Measurements from ENCODE around the gene ANKRD29. TPM values are rescaled to one million over a fixed set of nuclear protein-coding genes. Genes with fewer than 3 reads are reported as not detected.
"Not testable (repeated sequence)": the region's sequence is repeated elsewhere in the genome, so short reads cannot be mapped to it uniquely, and the experiment has no call there.

The ANKRD29 gene
- total RNA-seq, 1 donor from 2014 or later = 0.65 TPM

DNA sequence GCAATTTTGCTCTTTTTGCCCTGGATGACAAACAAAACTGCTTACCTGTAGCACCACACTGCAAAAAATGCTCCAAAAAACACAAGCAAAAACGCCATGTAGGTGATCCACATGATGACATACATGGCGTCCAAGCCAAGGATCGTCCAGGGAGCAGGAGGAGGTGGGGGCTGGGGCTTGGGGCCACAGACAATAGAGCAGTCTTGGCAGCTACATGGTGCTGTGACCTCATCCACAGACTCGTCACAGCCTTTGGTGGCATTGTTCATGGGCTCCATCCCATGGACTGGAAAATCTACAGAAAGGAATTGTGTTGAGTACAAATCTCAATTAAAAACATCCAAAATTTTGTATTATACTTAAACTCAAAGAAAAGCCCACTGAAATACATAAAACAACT, 102.5 kb downstream of the ANKRD29 start:
- Histone ChIP-seq H3K79me2 (ENCODE audit: low read depth) (no peaks in the 10 kb centered on the region), H3K27ac (no peak overlapping the region), H3K9me3 (ENCODE audit: low read depth) (no peaks in the 10 kb centered on the region), H3K27me3 (no peaks in the 10 kb centered on the region), H3F3A (ENCODE audit: low read depth) (no peaks in the 10 kb centered on the region), H3K4me1 (no peaks in the 10 kb centered on the region), H2AFZ (replicated peaks) (no peak overlapping the region), H4K20me1 (ENCODE audit: low read depth) (no peaks in the 10 kb centered on the region), H3K36me3 (no peaks in the 10 kb centered on the region), H3K9ac (no peak overlapping the region), H3K4me2 (no peak overlapping the region), H3K4me3 (no peak overlapping the region)
- TF ChIP-seq EZH2phosphoT487 (IDR thresholded peaks at IDR 0.05) (no peak), EZH2 (IDR thresholded peaks at IDR 0.05) (no peak)
- TF ChIP-seq, protein P1, sequence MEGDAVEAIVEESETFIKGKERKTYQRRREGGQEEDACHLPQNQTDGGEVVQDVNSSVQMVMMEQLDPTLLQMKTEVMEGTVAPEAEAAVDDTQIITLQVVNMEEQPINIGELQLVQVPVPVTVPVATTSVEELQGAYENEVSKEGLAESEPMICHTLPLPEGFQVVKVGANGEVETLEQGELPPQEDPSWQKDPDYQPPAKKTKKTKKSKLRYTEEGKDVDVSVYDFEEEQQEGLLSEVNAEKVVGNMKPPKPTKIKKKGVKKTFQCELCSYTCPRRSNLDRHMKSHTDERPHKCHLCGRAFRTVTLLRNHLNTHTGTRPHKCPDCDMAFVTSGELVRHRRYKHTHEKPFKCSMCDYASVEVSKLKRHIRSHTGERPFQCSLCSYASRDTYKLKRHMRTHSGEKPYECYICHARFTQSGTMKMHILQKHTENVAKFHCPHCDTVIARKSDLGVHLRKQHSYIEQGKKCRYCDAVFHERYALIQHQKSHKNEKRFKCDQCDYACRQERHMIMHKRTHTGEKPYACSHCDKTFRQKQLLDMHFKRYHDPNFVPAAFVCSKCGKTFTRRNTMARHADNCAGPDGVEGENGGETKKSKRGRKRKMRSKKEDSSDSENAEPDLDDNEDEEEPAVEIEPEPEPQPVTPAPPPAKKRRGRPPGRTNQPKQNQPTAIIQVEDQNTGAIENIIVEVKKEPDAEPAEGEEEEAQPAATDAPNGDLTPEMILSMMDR (IDR thresholded peaks at IDR 0.05) = no peak
- Mint-ChIP-seq H3K36me3 (peaks cover 33% of the 10 kb centered on the region), H3K27ac (no peak overlapping the region), H3K4me1 (no peaks in the 10 kb centered on the region), H3K4me3 (no peak overlapping the region), H3K9me3 (no peaks in the 10 kb centered on the region), H3K27me3 (ENCODE audit: insufficient read depth, low read depth) (peaks cover 2% of the 10 kb centered on the region)
- DNase-seq (ENCODE audit: low spot score) = no peak

- not testable (repeated sequence) for H3K27ac Mint-ChIP-seq, H3K27ac ChIP-seq
- peaks cover 43% of the 10 kb centered on the region for H3K36me3 Mint-ChIP-seq
Measured at GRCh38 chr18:23557511-23557910, 105.2 kb downstream of the ANKRD29 start.

DNA sequence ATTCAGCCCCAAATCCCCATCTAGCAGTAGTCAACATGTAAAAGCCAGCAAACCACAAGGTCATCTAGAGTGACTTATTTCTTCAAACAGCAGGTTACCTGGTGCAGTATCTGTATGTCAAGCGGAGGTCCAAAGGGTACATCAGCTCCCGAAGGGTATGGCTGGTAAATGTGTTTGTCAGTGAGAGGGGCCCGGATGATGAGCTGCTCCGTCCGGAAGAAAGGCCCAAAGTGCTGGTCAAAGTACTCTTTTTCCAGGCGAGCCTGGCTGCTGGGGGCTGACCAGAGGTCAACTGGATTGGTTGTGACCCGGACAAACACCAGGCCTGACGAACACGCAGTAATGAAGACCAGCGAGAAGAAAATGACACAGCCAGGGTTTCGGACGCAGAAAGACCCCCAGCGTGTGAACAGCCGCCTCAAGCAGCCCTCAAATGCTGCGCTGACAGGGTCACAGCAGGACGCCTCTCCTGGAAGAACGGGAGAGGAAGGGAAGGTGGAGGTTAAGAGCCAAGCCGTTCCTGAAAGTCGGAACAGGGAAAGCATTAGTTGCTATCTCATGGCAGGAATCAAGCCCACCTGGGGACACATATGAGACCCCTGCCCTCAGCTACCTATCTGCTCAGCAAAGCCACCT, 106.4 kb downstream of the ANKRD29 start:
- no peaks in the 10 kb centered on the region for H3K36me3 ChIP-seq
- H3K27ac Mint-ChIP-seq = no peak overlapping the region

More at GRCh38 chr18:23557511-23557910, 105.2 kb downstream of the ANKRD29 start:
- not testable (repeated sequence) for H3K4me1 Mint-ChIP-seq; H3K4me1 ChIP-seq; H3K9me3 Mint-ChIP-seq; H3K79me2 ChIP-seq (ENCODE audit: low read depth); H3K27me3 Mint-ChIP-seq (ENCODE audit: insufficient read depth, low read depth); H3K9me3 ChIP-seq (ENCODE audit: low read depth); DNase-seq (ENCODE audit: low spot score); H3K27me3 ChIP-seq; H3K4me3 ChIP-seq; H3K9ac ChIP-seq; H3K4me2 ChIP-seq; H3K36me3 ChIP-seq; H2AFZ ChIP-seq (replicated peaks); H4K20me1 ChIP-seq (ENCODE audit: low read depth); H3F3A ChIP-seq (ENCODE audit: low read depth); H3K4me3 Mint-ChIP-seq

DNA sequence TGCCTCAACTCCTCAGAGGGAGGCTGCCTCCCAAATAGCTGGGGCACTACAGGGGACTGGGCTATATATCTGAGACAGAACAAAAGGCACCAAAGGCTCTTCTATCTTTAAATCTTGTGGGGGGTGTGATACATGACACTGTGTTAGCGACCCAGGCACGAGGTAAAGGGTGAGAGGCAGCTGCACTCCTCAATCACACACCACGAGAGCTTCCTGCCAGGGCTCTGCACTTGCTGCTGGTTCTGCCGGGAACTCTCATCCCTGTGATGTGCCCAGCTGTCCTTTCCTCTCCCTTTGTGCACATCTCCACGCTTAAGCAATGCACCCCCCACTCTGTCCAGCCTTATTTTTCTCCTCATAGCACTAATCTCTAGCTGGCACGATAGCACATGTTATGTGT, 108.8 kb downstream of the ANKRD29 start:
- no peaks in the 10 kb centered on the region for H3K36me3 ChIP-seq
- no peak overlapping the region for H3K4me3 ChIP-seq
- no peaks in the 10 kb centered on the region for H3K27me3 ChIP-seq
- DNase-seq (ENCODE audit: low spot score) = no peak
- H3K4me2 ChIP-seq = no peak overlapping the region
- H3K9ac ChIP-seq = no peak overlapping the region
- no peaks in the 10 kb centered on the region for H3K4me1 ChIP-seq
- Mint-ChIP-seq H3K27me3 (ENCODE audit: insufficient read depth, low read depth) (no peaks in the 10 kb centered on the region), H3K27ac (no peak overlapping the region), H3K4me1 (no peaks in the 10 kb centered on the region), H3K9me3 (no peaks in the 10 kb centered on the region), H3K36me3 (peaks cover 29% of the 10 kb centered on the region), H3K4me3 (no peak overlapping the region)
- no peaks in the 10 kb centered on the region for H3K79me2 ChIP-seq (ENCODE audit: low read depth)
- no peak overlapping the region for H3K27ac ChIP-seq
- H3F3A ChIP-seq (ENCODE audit: low read depth) = no peaks in the 10 kb centered on the region
- no peaks in the 10 kb centered on the region for H3K9me3 ChIP-seq (ENCODE audit: low read depth)
- no peak overlapping the region for H2AFZ ChIP-seq (replicated peaks)
- H4K20me1 ChIP-seq (ENCODE audit: low read depth) = no peaks in the 10 kb centered on the region
- TF ChIP-seq, protein P1 (IDR thresholded peaks at IDR 0.05) = no peak

More for the DNA sequence above, 106.4 kb downstream of the ANKRD29 start:
- H3K9me3 ChIP-seq (ENCODE audit: low read depth) = no peaks in the 10 kb centered on the region
- H3K79me2 ChIP-seq (ENCODE audit: low read depth) = no peaks in the 10 kb centered on the region
- H4K20me1 ChIP-seq (ENCODE audit: low read depth) = no peaks in the 10 kb centered on the region
- H3K27me3 Mint-ChIP-seq (ENCODE audit: insufficient read depth, low read depth) = no peaks in the 10 kb centered on the region
- H3K27me3 ChIP-seq = no peaks in the 10 kb centered on the region
- no peak overlapping the region for H3K4me3 ChIP-seq
- no peaks in the 10 kb centered on the region for H3F3A ChIP-seq (ENCODE audit: low read depth)
- H3K4me1 Mint-ChIP-seq = no peaks in the 10 kb centered on the region
- no peak overlapping the region for H3K9ac ChIP-seq
- no peak for DNase-seq (ENCODE audit: low spot score)
- H2AFZ ChIP-seq (replicated peaks) = no peak overlapping the region
- no peak overlapping the region for H3K4me3 Mint-ChIP-seq
- peaks cover 41% of the 10 kb centered on the region for H3K36me3 Mint-ChIP-seq
- H3K9me3 Mint-ChIP-seq = no peaks in the 10 kb centered on the region
- H3K27ac ChIP-seq = no peak overlapping the region
- TF ChIP-seq, protein P1 (IDR thresholded peaks at IDR 0.05) = no peak
- TF ChIP-seq EZH2phosphoT487 (IDR thresholded peaks at IDR 0.05) = no peak
- TF ChIP-seq EZH2 (IDR thresholded peaks at IDR 0.05) = no peak
- H3K4me1 ChIP-seq = no peaks in the 10 kb centered on the region
- no peak overlapping the region for H3K4me2 ChIP-seq

All from neural progenitor cell (in vitro differentiated cells).